HepG2 (cell line): ENCODE measurements around the gene SNAI1. TPM values are rescaled to one million over a fixed set of nuclear protein-coding genes. Genes with fewer than 3 reads are reported as not detected.

Experiments
- ATAC-seq: fragments of 200-7000 bp; cut with Tn5 transposase; 3 replicates; pipeline ENCODE4 v1.9.1; 2020; ENCODE audit warnings: mild to moderate bottlenecking, moderate library complexity
- BruUV-seq: library from RNA; stranded (reverse); fragments of 400-500 nt; replicated peaks from 2 replicates; lab custom pipeline; 2021; lab: Mats Ljungman, UMichigan
- CTCF ChIA-PET: fragments of 300-600 bp; formaldehyde crosslinking; extraction: SDS; loops from one replicate; lab custom pipeline; 2021; ENCODE audit warnings: low total read pairs, inconsistent platforms, low intra/inter-chr PET ratio; lab: Yijun Ruan, JAX
- POLR2A ChIA-PET: fragments of 350-600 bp; sonication (Branson Sonifier 250); formaldehyde crosslinking; loops from one replicate; lab custom pipeline; 2020; ENCODE audit warnings: antibody characterized with exemption, inconsistent platforms; lab: Yijun Ruan, JAX
- DNase-seq: peaks from one replicate; pipeline ENCODE4 v3.0.0-alpha.2; 2015; ENCODE audit warnings: low spot score
- FAIRE-seq: peaks from 3 replicates; lab custom pipeline; 2011; peaks lifted over from hg19 to GRCh38; lab: Jason Lieb, UNC
- H2AFZ ChIP-seq: one replicate; pipeline ENCODE4 v1.6.1; 2011; ENCODE audit warnings: low read length, inconsistent platforms
- H3K27ac ChIP-seq: fragments of 300-600 bp; 3 replicates; pipeline ENCODE4 v1.8.0; 2011; ENCODE audit warnings: mixed run types, mild to moderate bottlenecking, mixed read lengths, low read length, inconsistent platforms; ENCODE audit not compliant: insufficient read depth; ENCODE audit errors: extremely low read length
- H3K27me3 ChIP-seq, 2 experiments: fragments of 200-600 bp in 1 of 2; 2 replicates in 1 of 2; 3 replicates in 1 of 2; pipeline versions ENCODE4 v1.6.0 to v1.8.0; 2011; ENCODE audit warnings: low read length in 2 of 2, mild to moderate bottlenecking in 2 of 2, moderate library complexity in 2 of 2, inconsistent platforms in 1 of 2; ENCODE audit not compliant: insufficient read depth in 2 of 2, control insufficient read depth in 1 of 2
- H3K36me3 ChIP-seq, 2 experiments: fragments of 200-600 bp in 1 of 2; replicated peaks in 1 of 2; 2 replicates in 1 of 2; 3 replicates in 1 of 2; pipeline versions ENCODE4 v1.5.1 to v1.8.0; 2011; ENCODE audit warnings: low read length in 2 of 2, inconsistent platforms in 1 of 2; ENCODE audit not compliant: insufficient read depth in 2 of 2, control insufficient read depth in 1 of 2
- H3K4me1 ChIP-seq: 2 replicates; pipeline ENCODE4 v1.5.1; 2012; ENCODE audit warnings: low read length, inconsistent platforms; ENCODE audit not compliant: insufficient read depth
- H3K4me2 ChIP-seq: 2 replicates; pipeline ENCODE4 v1.6.0; 2011; ENCODE audit warnings: low read depth, low read length, inconsistent platforms
- H3K4me3 ChIP-seq, 3 experiments: fragments of 200-600 bp in 1 of 3; sonication (generic), shearing (Covaris generic) in 1 of 3; replicated peaks in 1 of 3; 2 replicates each; pipeline ENCODE4 v1.5.1; 2011 to 2016; ENCODE audit warnings: low read length in 3 of 3, inconsistent platforms in 2 of 3, low read depth in 2 of 3, mild to moderate bottlenecking in 2 of 3, control low read depth in 1 of 3, mixed read lengths in 1 of 3; ENCODE audit not compliant: insufficient read depth in 1 of 3
- H3K79me2 ChIP-seq: one replicate; pipeline ENCODE4 v1.6.1; 2011; ENCODE audit warnings: low read length, inconsistent platforms; ENCODE audit not compliant: insufficient read depth
- H3K9ac ChIP-seq: 2 replicates; pipeline ENCODE4 v1.6.0; 2011; ENCODE audit warnings: mild to moderate bottlenecking, low read depth, low read length, inconsistent platforms; ENCODE audit not compliant: insufficient read depth
- H3K9me3 ChIP-seq: 2 replicates; pipeline ENCODE4 v1.5.1; 2012; ENCODE audit warnings: mild to moderate bottlenecking, low read length
- H4K20me1 ChIP-seq: 2 replicates; pipeline ENCODE4 v1.6.0; 2011; ENCODE audit warnings: inconsistent platforms, mild to moderate bottlenecking, low read length, moderate library complexity; ENCODE audit not compliant: insufficient read depth
- AHR ChIP-seq: IDR thresholded peaks from 2 replicates; pipeline ENCODE4 v1.6.1; 2018; ENCODE audit warnings: missing genetic modification reagents, missing compliant biosample characterization
- BHLHE40 ChIP-seq: IDR thresholded peaks from 2 replicates; pipeline ENCODE4 v1.6.1; 2011; ENCODE audit warnings: low read length, improper control_type of control experiment
- BORCS8-MEF2B ChIP-seq: sonication (generic); formaldehyde crosslinking; IDR thresholded peaks from 2 replicates; pipeline ENCODE4 v1.8.0; 2022; ENCODE audit warnings: mild to moderate bottlenecking, missing genetic modification reagents
- CEBPZ ChIP-seq: IDR thresholded peaks from 2 replicates; pipeline ENCODE4 v1.6.1; 2012; ENCODE audit warnings: low read length, improper control_type of control experiment
- CREB3 ChIP-seq: sonication (generic); formaldehyde crosslinking; IDR thresholded peaks from 2 replicates; pipeline ENCODE4 v1.5.0; 2020; ENCODE audit warnings: missing genetic modification reagents
- DRAP1 ChIP-seq: IDR thresholded peaks from 2 replicates; pipeline ENCODE4 v1.6.1; 2016; ENCODE audit warnings: missing genetic modification reagents, missing compliant biosample characterization
- EZH2 ChIP-seq: conservative IDR thresholded peaks from 2 replicates; pipeline ENCODE4 v1.6.1; 2012; ENCODE audit warnings: mild to moderate bottlenecking, low read depth, low read length, moderate library complexity
- HOXA5 ChIP-seq: sonication (generic); formaldehyde crosslinking; IDR thresholded peaks from 2 replicates; pipeline ENCODE4 v1.4.0; 2020; ENCODE audit warnings: missing genetic modification reagents
- JUND ChIP-seq: sonication (generic); formaldehyde crosslinking; IDR thresholded peaks from 2 replicates; pipeline ENCODE4 v1.8.0; 2022; ENCODE audit warnings: mild to moderate bottlenecking, missing genetic modification reagents
- MEF2D ChIP-seq: sonication (generic); formaldehyde crosslinking; IDR thresholded peaks from 2 replicates; pipeline ENCODE4 v1.5.1; 2020; ENCODE audit warnings: mild to moderate bottlenecking, missing genetic modification reagents
- MYPOP ChIP-seq: sonication (generic); formaldehyde crosslinking; IDR thresholded peaks from 2 replicates; pipeline ENCODE4 v1.8.1; 2023; ENCODE audit warnings: mild to moderate bottlenecking, moderate library complexity, missing genetic modification reagents
- RELA ChIP-seq: sonication (generic); formaldehyde crosslinking; IDR thresholded peaks from 2 replicates; pipeline ENCODE4 v1.4.0; 2020; ENCODE audit warnings: missing genetic modification reagents
- RORA ChIP-seq: sonication (generic); formaldehyde crosslinking; IDR thresholded peaks from 2 replicates; pipeline ENCODE4 v1.5.0; 2020; ENCODE audit warnings: mild to moderate bottlenecking, missing genetic modification reagents, moderate library complexity
- SNAPC5 ChIP-seq: sonication (generic); formaldehyde crosslinking; IDR thresholded peaks from 2 replicates; pipeline ENCODE4 v1.8.1; 2023; ENCODE audit warnings: mild to moderate bottlenecking, missing genetic modification reagents, borderline replicate concordance
- TCF12 ChIP-seq, 2 experiments: fragments of 450-650 bp in 1 of 2; sonication (generic) in 1 of 2; formaldehyde crosslinking in 1 of 2; IDR thresholded peaks; 2 replicates each; pipeline versions ENCODE4 v1.6.1 to v1.8.0; 2017 to 2022; ENCODE audit warnings: antibody characterized with exemption in 1 of 2, mild to moderate bottlenecking in 1 of 2, missing genetic modification reagents in 1 of 2, moderate library complexity in 1 of 2
- ZBTB42 ChIP-seq: sonication (generic); formaldehyde crosslinking; IDR thresholded peaks from 2 replicates; pipeline ENCODE4 v1.5.0; 2020; ENCODE audit warnings: mild to moderate bottlenecking, missing genetic modification reagents
- ZFY ChIP-seq: sonication (generic); formaldehyde crosslinking; IDR thresholded peaks from 2 replicates; pipeline ENCODE4 v1.4.0; 2020; ENCODE audit warnings: missing genetic modification reagents
- ZNF17 ChIP-seq: sonication (generic); formaldehyde crosslinking; IDR thresholded peaks from 2 replicates; pipeline ENCODE4 v1.5.0; 2020; ENCODE audit warnings: mild to moderate bottlenecking, missing genetic modification reagents
- ZNF230 ChIP-seq: sonication (generic); formaldehyde crosslinking; IDR thresholded peaks from 2 replicates; pipeline ENCODE4 v1.4.0; 2020; ENCODE audit warnings: mild to moderate bottlenecking, missing genetic modification reagents
- ZNF296 ChIP-seq: sonication (generic); formaldehyde crosslinking; conservative IDR thresholded peaks from 2 replicates; pipeline ENCODE4 v1.5.0; 2020; ENCODE audit warnings: mild to moderate bottlenecking, missing genetic modification reagents
- ZNF570 ChIP-seq: sonication (generic); formaldehyde crosslinking; IDR thresholded peaks from 2 replicates; pipeline ENCODE4 v1.4.0; 2020; ENCODE audit warnings: mild to moderate bottlenecking, missing genetic modification reagents, borderline replicate concordance
- WGBS: methylation state at CpG from one replicate; pipeline ENCODE4 v1.1.6; 2017; ENCODE audit warnings: low lambda C conversion rate; 5-methylcytosine and 5-hydroxymethylcytosine counted together
- in situ Hi-C: cut with HindIII; loops from 2 replicates; pipeline ENCODE4 v1.10.0; 2017; ENCODE audit warnings: low pct_unique_long_range_greater_than_20kb; ENCODE audit not compliant: extremely low pct_ligation_motif_present
- intact Hi-C: fragments of 100-400 bp; cut with micrococcal nuclease; formaldehyde crosslinking; loops from one replicate; pipeline ENCODE4 v1.10.0; 2022; ENCODE audit not compliant: unreplicated experiment
- polyA plus RNA-seq, 8 experiments: library from polyadenylated mRNA; depleted of rRNA in 3 of 8; stranded (reverse) in 7 of 8; unstranded in 1 of 8; fragments of >200 nt; fragmentation: Illumina TruSeq in 4 of 8; extraction: Trizol in 4 of 8; gene quantifications; 2 replicates each; pipeline versions ENCODE4 v1.2.1 to v1.2.3, GENCODE V29; 2011 to 2016; ENCODE audit warnings: low read depth in 4 of 8, missing spikeins in 1 of 8, mixed read lengths in 1 of 8; ENCODE audit not compliant: insufficient read depth in 1 of 8
- total RNA-seq, 5 experiments: library from RNA; depleted of rRNA; stranded (reverse); fragments of >200 nt; fragmentation: Illumina TruSeq; extraction: Trizol; gene quantifications; 2 replicates each; pipeline ENCODE4 v1.2.3, GENCODE V29; 2016; ENCODE audit warnings: low read depth in 1 of 5

Gene SNAI1
- total and polyA plus RNA-seq, 2 of the 13 experiments (the other 11 are each of a cell fraction or from before 2014, with no cell fraction given) = 1.3 to 1.4 TPM

GRCh38 chr20:49982072-49982345 lies 771 bp upstream of the SNAI1 start:
- ChIA-PET CTCF (interaction anchor here (2.1 to 8.4 kb wide), 2 partner anchors 89 to 103 kb away, joined by 8 to 163 read pairs; no protein-coding TSS in a partner anchor), POLR2A (interaction anchor here (0.8 to 6.8 kb wide), 16 partner anchors 9 to 192 kb away, joined by 3 to 58 read pairs (median 3); partner anchors contain the start of genes PEDS1 and RNF114)
- H4K20me1 ChIP-seq = no peaks in the 10 kb centered on the region
- no peaks in the 10 kb centered on the region for H3K9me3 ChIP-seq
- WGBS = 1% methylated on average over 12 of the region's 12 CpGs
- H3K27me3 ChIP-seq = peaks cover 5 to 29% of the 10 kb centered on the region in 2 experiments
- FAIRE-seq (no peak), ATAC-seq (peak; percentile 29; the same call in 2 of the 3 replicates), DNase-seq (no peak)
- intact Hi-C loops = loop anchor here (5.0 kb wide), 1 partner anchor 50 kb away; no protein-coding TSS in a partner anchor
- H3K4me2 ChIP-seq = peak overlapping the region; percentile 81
- TSS peak; percentile 51 for BruUV-seq
- H3K4me1 ChIP-seq = peaks cover 85% of the 10 kb centered on the region
- no peaks in the 10 kb centered on the region; a peak in 1 of 5 replicates for H3K36me3 ChIP-seq
- no peaks in the 10 kb centered on the region for H3K79me2 ChIP-seq
- peak overlapping the region; percentile 5 to 65 (median 20); a peak in 5 of 6 replicates for H3K4me3 ChIP-seq
- no peak overlapping the region for H2AFZ ChIP-seq
- H3K9ac ChIP-seq = peak overlapping the region; percentile 36
- no peak overlapping the region for H3K27ac ChIP-seq
- in situ Hi-C loops = loop anchor here (5.0 kb wide), 2 partner anchors 95 to 190 kb away; no protein-coding TSS in a partner anchor
- TF ChIP-seq MYPOP (CRISPR knock-in tag) (no peak), RELA (CRISPR knock-in tag) (no peak), ZNF570 (CRISPR knock-in tag) (no peak), HOXA5 (CRISPR knock-in tag) (no peak), ZNF17 (0 out of 2 replicates have a peak, but pooled peaks have one; percentile 83), CREB3 (no peak), BORCS8-MEF2B (no peak), ZNF296 (CRISPR knock-in tag) (no peak), AHR (no peak), SNAPC5 (CRISPR knock-in tag) (peak; percentile 75; the same call in 1 of the 2 replicates), RORA (no peak), DRAP1 (CRISPR knock-in tag) (no peak), ZFY (CRISPR knock-in tag) (no peak), CEBPZ (no peak), TCF12 (IDR thresholded peaks at IDR 0.05) (no peak), TCF12 (CRISPR knock-in tag; IDR thresholded peaks at IDR 0.05) (no peak), ZBTB42 (no peak), JUND (CRISPR knock-in tag) (no peak), BHLHE40 (no peak), MEF2D (CRISPR knock-in tag) (0 out of 2 replicates have a peak, but pooled peaks have one; percentile 13), EZH2 (peak; percentile 78; the same call in 1 of the 2 replicates), ZNF230 (CRISPR knock-in tag) (no peak)
